ENCODE measurements around the gene ETV6.

Gene ETV6

DNA sequence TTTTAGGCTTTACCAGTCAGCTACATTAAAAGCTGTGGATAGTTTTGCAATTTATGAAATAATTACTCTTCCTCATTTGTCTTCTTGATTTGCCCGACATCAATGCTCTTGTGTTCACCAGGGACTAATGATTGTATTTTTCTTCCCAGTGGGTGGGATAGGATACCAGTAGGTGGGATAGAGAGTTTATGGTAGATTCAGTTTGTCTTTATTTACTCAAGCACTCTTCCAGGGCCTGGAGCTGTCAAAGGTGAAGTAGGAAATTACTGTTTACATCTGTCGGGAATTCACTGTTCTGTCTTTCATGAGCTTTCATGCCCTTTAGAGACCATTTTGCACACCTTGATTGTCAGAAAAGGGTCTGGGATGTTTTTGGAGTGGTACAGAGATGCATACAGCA is 36.6 kb downstream of the ETV6 start:
- in situ Hi-C loops (cut with MboI; ENCODE audit: low sequenced_read_pairs, unreplicated experiment): no loop called here
- TF ChIP-seq CTCF (IDR thresholded peaks at IDR 0.05; ENCODE audit: borderline replicate concordance, control extremely low read depth, extremely low read depth, insufficient read depth, missing control alignments): no peak
- no peak for DNase-seq (ENCODE audit: low spot score)

- no peak for TF ChIP-seq CTCF (IDR thresholded peaks at IDR 0.05; ENCODE audit: borderline replicate concordance, control extremely low read depth, extremely low read depth, insufficient read depth, missing control alignments)
- in situ Hi-C loops (cut with MboI; ENCODE audit: low sequenced_read_pairs, unreplicated experiment): no loop called here
- DNase-seq (ENCODE audit: low spot score): no peak
Measured at GRCh38 chr12:11687528-11687927, 38.1 kb downstream of the ETV6 start.

GRCh38 chr12:11688379-11688778 is 38.9 kb downstream of the ETV6 start:
- TF ChIP-seq CTCF (IDR thresholded peaks at IDR 0.05; ENCODE audit: borderline replicate concordance, control extremely low read depth, extremely low read depth, insufficient read depth, missing control alignments): no peak
- no peak for DNase-seq (ENCODE audit: low spot score)
- in situ Hi-C loops (cut with MboI; ENCODE audit: low sequenced_read_pairs, unreplicated experiment): no loop called here

GRCh38 chr12:11688831-11689230 is 39.4 kb downstream of the ETV6 start:
- TF ChIP-seq CTCF (IDR thresholded peaks at IDR 0.05; ENCODE audit: borderline replicate concordance, control extremely low read depth, extremely low read depth, insufficient read depth, missing control alignments): no peak
- no peak for DNase-seq (ENCODE audit: low spot score)
- in situ Hi-C loops (cut with MboI; ENCODE audit: low sequenced_read_pairs, unreplicated experiment): no loop called here

DNA sequence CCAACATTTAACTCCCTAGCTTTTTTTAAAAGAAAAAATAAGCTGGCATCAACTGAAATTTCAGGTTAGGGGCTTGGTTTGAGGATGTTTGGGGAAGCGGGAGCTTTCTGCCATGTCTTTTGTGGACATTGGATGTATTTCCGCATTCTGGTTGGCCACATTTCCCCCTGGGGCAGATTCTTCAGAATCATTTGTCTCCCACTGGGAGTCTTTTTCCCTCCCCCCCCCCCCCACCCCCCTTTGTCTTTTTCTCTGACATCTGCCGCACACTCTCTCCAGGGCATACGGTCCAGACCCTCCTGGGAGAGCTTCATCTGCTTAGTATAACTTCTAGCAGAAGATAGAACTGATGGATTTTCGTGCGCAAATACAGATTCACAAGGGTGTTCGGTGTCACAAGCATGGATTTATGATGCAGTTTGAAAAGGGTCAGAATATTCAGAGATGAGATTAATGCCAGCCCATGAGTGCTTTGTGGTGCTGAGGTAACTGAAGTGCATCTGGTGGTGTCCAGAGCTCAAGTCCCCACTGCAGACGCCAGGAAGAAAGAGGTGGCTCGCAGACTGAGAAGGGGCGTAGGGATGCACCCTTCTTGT is 40.2 kb downstream of the ETV6 start:
- in situ Hi-C loops (cut with MboI; ENCODE audit: low sequenced_read_pairs, unreplicated experiment): no loop called here
- no peak for TF ChIP-seq CTCF (IDR thresholded peaks at IDR 0.05; ENCODE audit: borderline replicate concordance, control extremely low read depth, extremely low read depth, insufficient read depth, missing control alignments)
- DNase-seq (ENCODE audit: low spot score): no peak

- in situ Hi-C loops (cut with MboI; ENCODE audit: low sequenced_read_pairs, unreplicated experiment): no loop called here
- TF ChIP-seq CTCF (IDR thresholded peaks at IDR 0.05; ENCODE audit: borderline replicate concordance, control extremely low read depth, extremely low read depth, insufficient read depth, missing control alignments): no peak
- no peak for DNase-seq (ENCODE audit: low spot score)
Measured at GRCh38 chr12:11693067-11693466, 43.6 kb downstream of the ETV6 start.

Measured in GM13976 (cell line).